Type B pancreatic cell (in vitro differentiated cells): ENCODE measurements around the gene CABP7. TPM values are rescaled to one million over a fixed set of nuclear protein-coding genes. Genes with fewer than 3 reads are reported as not detected.

Source experiments
- DNase-seq: peaks from one replicate; pipeline ENCODE4 v3.0.0; 2021; ENCODE audit warnings: mixed read lengths; ENCODE audit not compliant: unreplicated experiment; ENCODE audit errors: extremely low spot score
- H3K27ac Mint-ChIP-seq: 2 replicates; pipeline ENCODE4 v1.8.0; 2021; ENCODE audit warnings: mild to moderate bottlenecking, mixed read lengths
- H3K27me3 Mint-ChIP-seq: 2 replicates; pipeline ENCODE4 v1.8.0; 2021; ENCODE audit warnings: mixed read lengths
- H3K36me3 Mint-ChIP-seq: 2 replicates; pipeline ENCODE4 v1.8.0; 2021; ENCODE audit warnings: mixed read lengths
- H3K4me1 Mint-ChIP-seq: one replicate; pipeline ENCODE4 v1.8.0; 2021; ENCODE audit warnings: mixed read lengths; ENCODE audit not compliant: unreplicated experiment
- H3K4me3 Mint-ChIP-seq: 2 replicates; pipeline ENCODE4 v1.8.0; 2021; ENCODE audit warnings: mild to moderate bottlenecking, mixed read lengths
- H3K9me3 Mint-ChIP-seq: 2 replicates; pipeline ENCODE4 v1.8.0; 2021; ENCODE audit warnings: mixed read lengths
- total RNA-seq: library from RNA; stranded (reverse); gene quantifications from 2 replicates; pipeline ENCODE4 v1.2.1, GENCODE V29; 2021; ENCODE audit warnings: low replicate concordance
- TF ChIP-seq, protein P1 (sequence below): fragments of 200-600 bp; sonication (generic); conservative IDR thresholded peaks from 2 replicates; pipeline ENCODE4 v1.5.0; 2021; ENCODE audit warnings: antibody characterized with exemption, mild to moderate bottlenecking

CABP7 gene
- total RNA-seq, 1 donor from 2014 or later = 1.7 TPM

- Mint-ChIP-seq H3K4me3 (no peak overlapping the region), H3K9me3 (no peaks in the 10 kb centered on the region), H3K27me3 (no peaks in the 10 kb centered on the region), H3K4me1 (peaks cover 4% of the 10 kb centered on the region), H3K36me3 (no peaks in the 10 kb centered on the region), H3K27ac (no peak overlapping the region)
- no peak for DNase-seq
- TF ChIP-seq, protein P1, sequence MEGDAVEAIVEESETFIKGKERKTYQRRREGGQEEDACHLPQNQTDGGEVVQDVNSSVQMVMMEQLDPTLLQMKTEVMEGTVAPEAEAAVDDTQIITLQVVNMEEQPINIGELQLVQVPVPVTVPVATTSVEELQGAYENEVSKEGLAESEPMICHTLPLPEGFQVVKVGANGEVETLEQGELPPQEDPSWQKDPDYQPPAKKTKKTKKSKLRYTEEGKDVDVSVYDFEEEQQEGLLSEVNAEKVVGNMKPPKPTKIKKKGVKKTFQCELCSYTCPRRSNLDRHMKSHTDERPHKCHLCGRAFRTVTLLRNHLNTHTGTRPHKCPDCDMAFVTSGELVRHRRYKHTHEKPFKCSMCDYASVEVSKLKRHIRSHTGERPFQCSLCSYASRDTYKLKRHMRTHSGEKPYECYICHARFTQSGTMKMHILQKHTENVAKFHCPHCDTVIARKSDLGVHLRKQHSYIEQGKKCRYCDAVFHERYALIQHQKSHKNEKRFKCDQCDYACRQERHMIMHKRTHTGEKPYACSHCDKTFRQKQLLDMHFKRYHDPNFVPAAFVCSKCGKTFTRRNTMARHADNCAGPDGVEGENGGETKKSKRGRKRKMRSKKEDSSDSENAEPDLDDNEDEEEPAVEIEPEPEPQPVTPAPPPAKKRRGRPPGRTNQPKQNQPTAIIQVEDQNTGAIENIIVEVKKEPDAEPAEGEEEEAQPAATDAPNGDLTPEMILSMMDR = no peak
Observed at GRCh38 chr22:29735416-29735815, 15.6 kb downstream of the CABP7 start.

DNA sequence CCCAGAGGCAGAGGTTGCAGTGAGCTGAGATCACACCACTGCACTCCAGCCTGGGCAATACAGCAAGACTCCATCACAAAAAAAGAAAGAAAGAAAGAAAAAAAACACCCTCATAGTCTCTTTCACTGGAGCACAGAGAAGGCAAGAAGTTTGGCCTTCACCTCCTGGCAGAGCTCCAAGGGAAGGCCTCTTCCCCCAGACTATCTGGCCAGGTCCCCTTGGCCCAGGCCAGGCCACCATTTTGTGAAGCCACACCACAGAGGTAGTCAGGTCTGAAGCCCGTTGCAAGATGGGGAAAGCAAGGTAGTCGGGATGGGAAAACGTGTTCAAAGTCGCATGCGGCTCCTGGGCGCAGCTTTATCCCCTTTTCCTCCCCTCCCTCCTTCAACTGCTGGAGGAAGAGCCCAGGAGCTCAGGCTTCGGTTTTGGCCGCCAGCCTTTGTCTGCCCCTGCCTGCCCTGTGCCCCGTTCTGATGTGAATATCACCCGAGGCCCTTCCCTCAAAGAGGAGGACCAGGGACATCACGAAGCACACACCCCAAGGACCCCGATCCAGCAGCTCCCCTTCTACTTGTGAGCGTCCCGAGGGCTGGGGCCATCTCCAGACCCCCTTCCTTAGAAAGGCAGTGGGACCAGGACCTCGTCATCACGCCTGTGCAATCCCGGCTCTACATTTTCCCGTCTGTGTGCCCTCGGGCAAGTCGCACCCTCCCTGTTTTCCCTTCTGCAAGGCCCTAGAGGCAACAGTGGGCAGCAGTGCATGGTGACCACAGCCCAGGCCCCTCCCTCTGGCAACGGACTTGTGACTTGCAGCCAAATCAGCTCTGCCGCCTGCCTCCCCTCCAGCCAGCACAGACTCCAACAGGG lies 17.7 kb downstream of the CABP7 start:
- no peak for DNase-seq
- TF ChIP-seq, protein P1 = no peak
- no peak overlapping the region for H3K27ac Mint-ChIP-seq
- no peaks in the 10 kb centered on the region for H3K27me3 Mint-ChIP-seq
- no peaks in the 10 kb centered on the region for H3K36me3 Mint-ChIP-seq
- no peak overlapping the region for H3K4me3 Mint-ChIP-seq
- peaks cover 4% of the 10 kb centered on the region for H3K4me1 Mint-ChIP-seq
- H3K9me3 Mint-ChIP-seq = no peaks in the 10 kb centered on the region

GRCh38 chr22:29738118-29738815 lies 18.5 kb downstream of the CABP7 start:
- DNase-seq = no peak
- no peaks in the 10 kb centered on the region for H3K27me3 Mint-ChIP-seq
- no peak overlapping the region for H3K4me3 Mint-ChIP-seq
- H3K27ac Mint-ChIP-seq = no peak overlapping the region
- TF ChIP-seq, protein P1 = no peak
- H3K36me3 Mint-ChIP-seq = no peaks in the 10 kb centered on the region
- H3K4me1 Mint-ChIP-seq = peaks cover 4% of the 10 kb centered on the region
- no peaks in the 10 kb centered on the region for H3K9me3 Mint-ChIP-seq

- H3K36me3 Mint-ChIP-seq = no peaks in the 10 kb centered on the region
- no peak for DNase-seq
- TF ChIP-seq, protein P1 = no peak
- H3K27ac Mint-ChIP-seq = no peak overlapping the region
- no peaks in the 10 kb centered on the region for H3K4me1 Mint-ChIP-seq
- no peaks in the 10 kb centered on the region for H3K27me3 Mint-ChIP-seq
- no peaks in the 10 kb centered on the region for H3K9me3 Mint-ChIP-seq
- H3K4me3 Mint-ChIP-seq = no peak overlapping the region
Observed at GRCh38 chr22:29739346-29739875, 19.6 kb downstream of the CABP7 start.

DNA sequence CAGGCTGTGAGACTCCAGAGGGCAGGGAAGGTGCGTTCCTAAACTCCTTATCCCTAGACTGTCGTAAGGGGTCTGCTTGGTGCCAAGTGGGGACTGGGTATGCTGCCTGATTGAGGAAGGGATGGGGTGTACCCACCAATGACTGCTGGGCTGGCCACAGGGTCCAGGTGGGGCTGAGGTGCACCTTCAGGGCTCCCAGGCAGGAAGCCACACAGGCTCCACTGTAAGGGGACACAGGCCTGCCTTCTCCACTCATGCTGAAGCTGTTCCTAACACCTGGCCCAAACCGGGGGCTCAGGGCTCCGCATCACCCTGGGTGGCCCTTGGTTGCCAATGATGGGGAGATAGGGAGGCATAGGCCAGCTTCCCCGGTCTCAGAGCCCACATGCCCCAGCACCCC lies 20.4 kb downstream of the CABP7 start:
- peaks cover 4% of the 10 kb centered on the region for H3K36me3 Mint-ChIP-seq
- no peak overlapping the region for H3K4me3 Mint-ChIP-seq
- no peaks in the 10 kb centered on the region for H3K4me1 Mint-ChIP-seq
- no peaks in the 10 kb centered on the region for H3K27me3 Mint-ChIP-seq
- H3K9me3 Mint-ChIP-seq = no peaks in the 10 kb centered on the region
- TF ChIP-seq, protein P1 = no peak
- no peak for DNase-seq
- no peak overlapping the region for H3K27ac Mint-ChIP-seq
